NCI-H510A (cell line): ENCODE results near the gene METTL13.

Experiments used
- DNase-seq: peaks from one replicate; lab custom pipeline; 2025; lab: John Stamatoyannopoulos, UW

Gene METTL13

DNA sequence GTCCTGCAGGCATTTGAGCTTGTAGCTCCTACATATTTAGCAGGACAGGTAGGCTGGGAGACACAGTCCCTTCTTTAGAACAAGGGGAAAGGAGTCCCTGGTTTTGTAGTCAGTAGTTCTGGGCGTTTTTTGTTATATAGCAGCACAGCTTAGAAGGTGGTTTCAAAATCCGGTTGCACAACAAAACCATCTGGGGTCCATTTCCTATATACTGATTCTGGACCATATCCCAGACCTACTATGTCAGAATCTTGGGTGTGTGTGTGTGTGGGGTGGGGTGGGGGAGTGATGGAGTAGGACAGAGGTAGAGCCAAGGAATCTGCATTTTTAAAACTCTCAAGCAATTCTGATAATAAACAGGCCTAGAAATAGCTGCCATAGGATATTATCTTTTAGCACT lies 21.6 kb downstream of the METTL13 start:
- no peak for DNase-seq

DNA sequence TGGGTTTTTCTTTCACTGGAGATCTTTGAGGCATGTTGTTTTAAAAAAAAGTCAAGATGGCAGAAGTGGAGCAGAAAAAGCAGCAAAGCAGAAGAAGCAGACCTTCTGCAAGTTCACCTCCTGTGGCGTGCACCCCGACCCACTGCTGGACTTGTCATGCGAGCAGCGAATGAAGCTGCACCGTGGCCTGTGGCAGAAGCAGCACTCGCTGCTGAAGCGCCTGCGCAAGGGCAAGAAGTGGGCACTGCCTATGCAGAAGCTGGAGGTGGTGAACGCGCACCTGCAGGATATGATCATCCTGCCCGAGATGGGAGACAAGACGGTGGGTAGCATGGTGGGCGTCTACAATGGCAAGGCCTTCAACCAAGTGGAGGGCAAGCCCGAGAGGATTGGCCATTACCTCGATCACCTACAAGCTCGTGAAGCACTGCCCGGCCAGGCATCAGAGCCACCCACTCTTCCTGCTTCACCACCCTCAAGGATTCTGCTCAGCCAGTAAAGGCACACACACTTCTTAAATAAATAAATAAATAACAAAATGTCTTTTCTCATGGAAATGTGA lies 22.1 kb downstream of the METTL13 start:
- DNase-seq = no peak

DNA sequence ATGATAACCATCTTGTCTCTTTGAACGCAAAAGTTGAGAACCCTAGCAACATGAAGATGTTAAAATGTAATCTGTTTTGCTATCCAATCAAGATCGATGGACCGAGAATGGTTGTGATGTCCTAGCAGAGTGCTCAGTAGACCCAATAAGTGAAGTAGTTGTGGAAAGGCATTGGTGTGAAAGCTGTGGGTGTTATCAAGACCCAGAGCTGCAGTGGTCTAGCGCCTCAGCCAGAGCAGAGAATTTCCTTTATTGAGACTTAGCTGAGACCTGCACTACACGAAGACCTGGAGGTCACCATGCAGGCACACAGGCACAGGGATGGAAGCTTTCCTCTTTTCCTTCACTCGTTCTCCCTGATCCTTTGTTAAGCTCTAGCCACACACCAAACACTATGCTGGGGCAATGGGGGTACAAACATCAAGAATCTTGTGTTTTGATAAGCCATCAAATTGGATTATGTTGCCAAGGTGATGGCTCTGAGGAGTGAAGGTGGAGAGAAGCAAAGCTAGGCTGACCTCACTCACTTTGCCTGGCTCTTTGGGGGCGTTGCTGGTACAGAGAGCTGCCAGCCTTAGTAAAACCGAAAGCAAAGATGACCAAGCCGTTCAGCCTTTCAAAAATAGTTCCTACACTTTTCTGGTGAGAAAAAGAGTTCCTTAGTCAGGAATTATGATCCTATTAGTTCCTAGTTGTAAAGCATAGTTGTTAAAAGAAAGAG lies 24.1 kb downstream of the METTL13 start:
- DNase-seq = no peak

DNA sequence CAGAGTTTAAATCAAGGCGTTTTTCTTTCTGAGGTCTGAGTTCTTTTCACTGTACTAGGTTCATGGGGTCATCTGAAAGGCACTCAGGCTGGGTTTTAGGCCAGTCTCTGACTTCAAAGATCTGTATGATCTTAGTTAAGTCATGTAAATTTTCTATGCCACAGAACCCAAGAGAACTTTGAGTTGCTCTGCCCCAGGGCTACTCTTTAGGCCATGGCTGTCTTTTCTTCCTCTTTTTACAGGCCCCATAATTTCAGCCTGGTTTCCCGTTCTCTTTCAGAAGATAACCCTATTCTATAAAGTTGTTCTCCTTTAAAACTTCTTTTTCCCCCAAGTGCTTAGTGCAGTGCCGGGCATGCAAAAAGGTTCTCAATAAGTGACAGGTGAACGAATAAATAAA lies 26.1 kb downstream of the METTL13 start:
- DNase-seq = no peak

DNA sequence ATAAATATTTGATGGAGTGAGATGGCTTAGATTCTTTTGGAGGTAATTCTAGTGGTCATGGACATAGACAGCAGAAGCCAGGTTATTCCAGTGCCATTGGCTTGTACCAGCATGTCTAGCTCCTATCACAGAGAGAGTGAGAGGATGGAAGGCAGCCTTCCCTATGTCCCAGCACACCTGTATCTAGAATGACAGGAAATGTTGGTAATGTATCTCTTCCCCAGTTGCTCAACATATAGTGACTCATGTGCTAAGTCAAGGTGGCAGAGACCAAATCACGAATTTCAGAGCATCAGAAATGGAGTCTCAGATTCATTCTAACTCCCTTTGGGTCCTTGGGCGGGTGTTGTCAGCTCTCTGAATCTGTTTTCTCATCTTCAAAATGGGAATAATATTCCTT lies 28.4 kb downstream of the METTL13 start:
- no peak for DNase-seq

DNA sequence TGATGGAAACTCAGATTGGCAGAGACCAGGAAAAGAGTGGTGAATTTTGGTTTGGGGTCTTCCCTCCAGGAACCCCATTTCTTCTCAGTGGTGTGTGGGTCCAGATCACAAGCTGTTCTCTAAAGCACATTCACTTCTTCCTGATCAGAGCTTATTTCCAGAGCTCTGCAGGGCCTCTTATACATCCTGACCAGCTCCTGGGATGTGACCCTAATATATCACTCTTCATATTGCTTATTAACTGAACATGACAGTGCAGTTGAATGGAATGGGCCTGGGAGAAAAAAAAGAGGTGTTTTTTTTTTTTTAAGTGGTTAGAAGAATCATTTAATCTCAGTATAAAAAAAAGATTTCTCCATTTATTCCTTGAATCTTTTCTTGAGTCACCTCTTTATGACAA lies 30.2 kb downstream of the METTL13 start:
- DNase-seq = no peak

DNA sequence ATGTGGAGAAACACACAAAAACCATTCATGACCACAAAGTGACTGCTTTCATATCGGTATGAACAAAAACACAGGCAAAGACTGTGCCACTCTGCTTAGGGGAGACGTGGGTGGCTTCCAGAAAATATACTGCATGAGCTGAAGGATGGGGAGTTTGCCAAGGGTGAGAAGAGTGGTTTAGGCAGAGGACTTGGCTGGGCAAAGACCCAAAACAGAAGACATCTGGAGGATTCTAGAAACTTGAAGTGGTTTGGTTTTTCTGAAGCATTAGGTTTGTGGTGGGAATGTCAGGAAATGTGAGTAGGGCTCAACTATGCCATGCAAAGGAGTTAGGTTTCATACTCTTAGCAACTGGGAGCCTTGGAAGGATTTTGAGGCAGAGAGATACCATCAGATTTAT lies 33.2 kb downstream of the METTL13 start:
- no peak for DNase-seq

DNA sequence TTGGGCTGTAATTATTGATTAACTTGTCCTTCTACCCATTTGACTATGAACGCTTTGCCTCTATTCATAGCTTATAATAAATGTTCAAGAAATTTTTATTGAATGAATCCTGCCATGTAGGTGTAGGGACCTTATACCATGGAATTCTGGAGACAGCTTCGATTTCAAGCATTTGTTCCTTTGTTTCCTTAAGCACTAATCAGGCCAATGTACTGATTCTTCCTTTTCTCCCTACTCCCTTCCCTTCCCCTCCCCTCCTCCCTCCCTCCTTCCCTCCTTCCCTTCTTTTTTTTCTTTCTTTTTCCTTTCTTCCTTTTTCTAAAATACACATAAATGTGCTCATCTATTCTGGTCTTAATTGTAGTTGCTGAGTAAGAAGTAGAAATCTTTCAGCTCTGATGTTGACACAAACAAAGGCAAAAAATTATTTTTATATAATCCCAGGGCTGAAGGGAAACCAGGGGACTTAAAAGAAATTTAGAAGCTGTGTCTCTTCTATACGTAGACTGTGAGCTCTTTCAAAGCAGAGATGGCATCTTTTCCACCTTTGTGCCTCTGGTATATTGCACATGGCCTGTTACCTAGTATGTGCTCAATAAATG lies 34.9 kb downstream of the METTL13 start:
- no peak for DNase-seq

DNA sequence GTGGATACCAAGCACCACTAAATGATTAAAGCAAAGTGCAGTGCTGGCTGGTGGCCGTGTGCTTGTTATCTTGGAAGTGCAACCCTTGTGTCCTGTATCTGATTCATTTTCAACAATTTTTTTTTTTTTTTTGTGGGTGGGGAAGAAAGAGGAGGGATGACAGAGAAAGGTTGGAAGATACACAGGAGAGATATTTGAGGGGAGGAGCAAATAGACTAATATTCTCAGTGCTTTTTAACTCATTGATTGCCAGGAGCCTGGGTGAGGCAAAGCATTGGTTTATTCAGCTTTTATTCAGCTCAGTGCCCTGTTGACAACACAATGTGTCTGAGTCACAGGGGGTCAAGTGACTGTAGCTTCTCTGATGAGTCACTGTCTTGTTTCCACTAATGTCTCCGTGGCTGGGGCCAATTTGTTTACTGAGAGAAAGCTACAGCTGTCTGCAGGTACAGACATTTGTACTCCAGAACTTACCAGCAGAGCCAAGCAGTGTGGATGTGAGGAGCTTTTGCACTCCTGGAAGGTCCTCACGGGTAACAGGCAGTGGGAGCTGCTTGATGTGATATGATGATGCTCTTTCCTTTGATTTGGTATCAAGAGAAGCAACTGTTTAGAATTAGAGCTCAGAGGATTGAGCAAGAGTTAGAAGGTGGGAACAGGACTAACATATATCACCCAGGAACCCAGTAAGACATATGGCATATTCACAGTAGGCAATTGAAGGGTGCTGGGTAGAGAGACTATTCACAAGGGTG lies 36.2 kb downstream of the METTL13 start:
- DNase-seq = peak; percentile 14

DNA sequence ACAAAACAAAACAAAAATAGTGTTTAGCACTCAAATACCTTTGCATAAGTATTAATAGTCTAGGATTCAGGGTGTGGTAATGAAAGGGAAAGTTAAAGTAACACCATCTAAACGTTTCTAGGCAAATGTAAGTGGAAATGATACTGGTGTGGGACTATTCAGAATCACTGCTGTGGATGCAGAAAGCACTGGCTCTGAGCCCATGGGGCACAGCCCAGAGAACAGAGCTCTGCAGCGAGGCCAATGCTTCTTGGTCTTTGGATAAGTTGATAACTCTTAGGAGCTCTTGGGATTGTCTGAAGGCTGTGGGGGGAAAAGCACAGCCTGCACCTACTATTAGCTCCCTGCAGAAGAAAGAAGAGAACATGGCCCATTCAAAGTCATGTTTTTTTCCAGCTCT lies 38.5 kb downstream of the METTL13 start:
- DNase-seq = no peak

DNA sequence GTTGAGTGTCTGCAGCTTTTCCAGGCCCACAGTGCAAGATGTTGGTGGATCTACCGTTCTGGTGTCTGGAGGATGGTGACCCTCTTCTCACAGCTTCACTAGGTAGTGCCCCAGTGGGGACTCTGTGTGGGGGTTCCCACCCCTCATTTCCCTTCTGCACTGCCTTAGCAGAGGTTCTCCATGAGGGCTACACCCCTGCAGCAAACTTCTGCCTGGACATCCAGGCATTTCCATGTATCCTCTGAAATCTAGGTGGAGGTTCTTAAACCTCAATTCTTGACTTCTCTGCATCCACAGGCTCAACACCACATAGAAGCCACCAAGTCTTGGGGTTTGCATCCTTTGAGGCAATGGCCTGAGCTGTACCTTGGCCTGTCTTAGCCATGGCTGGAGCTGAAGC lies 45.5 kb downstream of the METTL13 start:
- no peak for DNase-seq

DNA sequence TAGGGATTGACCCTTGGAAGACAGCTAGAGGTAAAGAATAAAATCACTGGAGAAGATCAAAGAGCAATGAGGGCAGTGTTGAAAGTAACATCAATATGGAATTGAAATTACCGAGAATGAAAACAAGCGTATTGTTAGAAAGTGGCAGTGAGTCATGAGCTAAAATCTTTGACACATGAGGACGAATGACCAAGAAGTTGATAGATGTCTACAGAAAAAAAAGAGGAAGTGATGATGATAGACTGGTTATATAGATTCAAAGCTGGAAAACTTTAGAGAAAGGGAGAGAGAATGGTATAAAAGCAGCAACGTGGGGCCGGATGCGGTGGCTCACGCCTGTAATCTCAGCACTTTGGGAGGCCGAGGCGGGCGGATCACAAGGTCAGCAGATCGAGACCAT lies 47.3 kb downstream of the METTL13 start:
- DNase-seq = no peak

DNA sequence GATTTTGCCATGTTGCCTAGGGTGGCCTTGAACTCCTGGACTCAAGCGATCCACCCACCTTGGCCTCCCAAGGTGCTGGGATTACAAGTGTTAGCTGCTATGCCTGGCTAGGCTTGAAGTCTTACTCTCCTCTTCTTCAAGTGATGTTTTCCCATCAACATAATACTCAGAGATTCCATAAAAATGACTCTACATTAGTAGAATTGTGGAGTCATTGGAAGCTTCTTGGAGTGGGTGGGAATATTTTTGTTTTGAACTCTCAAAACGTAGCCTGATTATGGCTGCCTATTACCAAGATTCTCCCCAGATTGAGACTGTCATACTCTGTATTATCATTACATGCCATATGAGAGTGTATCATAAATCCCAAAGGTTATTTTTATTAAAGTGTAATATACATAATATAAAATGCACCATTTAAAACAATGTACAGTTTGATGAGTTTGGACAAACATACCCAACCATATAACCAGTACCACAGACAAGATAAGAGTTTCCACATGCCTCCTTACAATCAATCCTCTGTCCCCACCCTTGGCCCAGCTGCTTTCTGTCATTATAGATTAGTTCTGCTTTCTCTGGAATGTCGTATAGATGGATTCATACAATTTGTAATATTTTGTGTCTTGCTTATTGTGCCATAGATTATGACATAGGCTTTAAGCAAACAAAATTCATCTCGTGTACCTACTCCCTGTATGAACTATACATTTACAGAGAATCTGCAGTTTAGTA lies 51.8 kb downstream of the METTL13 start:
- DNase-seq = no peak

DNA sequence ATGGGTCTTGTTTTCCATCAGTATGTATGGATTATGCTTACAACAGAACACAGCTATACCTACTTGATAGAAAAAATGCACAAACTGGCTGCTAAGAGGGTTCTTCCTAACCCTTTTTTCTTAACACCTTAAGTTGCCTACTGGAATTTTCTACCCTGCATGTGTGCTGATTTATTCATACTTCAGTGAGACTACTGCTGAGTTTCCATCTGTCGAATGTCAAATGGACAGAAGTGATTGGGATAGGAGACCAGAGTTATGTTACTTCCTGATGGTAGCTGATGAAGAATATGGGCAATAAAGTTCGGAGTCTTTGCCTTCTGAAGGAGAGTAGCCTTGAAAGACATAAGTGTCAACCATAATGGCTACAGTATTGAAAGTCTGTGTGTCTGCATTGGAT lies 53.4 kb downstream of the METTL13 start:
- no peak for DNase-seq

DNA sequence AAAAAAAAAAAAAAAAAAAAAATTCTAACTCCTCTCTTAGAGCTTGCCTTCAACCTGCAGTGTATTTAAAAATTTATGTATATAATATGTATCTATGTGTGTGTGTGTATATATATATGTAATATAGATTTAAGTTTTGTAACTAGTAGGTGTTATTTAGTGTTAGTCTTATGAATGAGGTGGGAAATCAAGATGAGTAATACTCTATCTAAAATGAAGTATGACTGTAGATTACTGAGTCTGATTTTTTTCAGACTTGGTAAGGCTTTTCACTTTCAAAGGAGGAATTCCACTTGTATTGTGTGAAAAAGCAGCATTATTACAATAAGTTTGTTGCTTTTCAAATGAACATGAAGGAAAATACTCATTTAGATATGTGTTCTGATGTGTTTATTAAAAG lies 54.4 kb downstream of the METTL13 start:
- DNase-seq = no peak

DNA sequence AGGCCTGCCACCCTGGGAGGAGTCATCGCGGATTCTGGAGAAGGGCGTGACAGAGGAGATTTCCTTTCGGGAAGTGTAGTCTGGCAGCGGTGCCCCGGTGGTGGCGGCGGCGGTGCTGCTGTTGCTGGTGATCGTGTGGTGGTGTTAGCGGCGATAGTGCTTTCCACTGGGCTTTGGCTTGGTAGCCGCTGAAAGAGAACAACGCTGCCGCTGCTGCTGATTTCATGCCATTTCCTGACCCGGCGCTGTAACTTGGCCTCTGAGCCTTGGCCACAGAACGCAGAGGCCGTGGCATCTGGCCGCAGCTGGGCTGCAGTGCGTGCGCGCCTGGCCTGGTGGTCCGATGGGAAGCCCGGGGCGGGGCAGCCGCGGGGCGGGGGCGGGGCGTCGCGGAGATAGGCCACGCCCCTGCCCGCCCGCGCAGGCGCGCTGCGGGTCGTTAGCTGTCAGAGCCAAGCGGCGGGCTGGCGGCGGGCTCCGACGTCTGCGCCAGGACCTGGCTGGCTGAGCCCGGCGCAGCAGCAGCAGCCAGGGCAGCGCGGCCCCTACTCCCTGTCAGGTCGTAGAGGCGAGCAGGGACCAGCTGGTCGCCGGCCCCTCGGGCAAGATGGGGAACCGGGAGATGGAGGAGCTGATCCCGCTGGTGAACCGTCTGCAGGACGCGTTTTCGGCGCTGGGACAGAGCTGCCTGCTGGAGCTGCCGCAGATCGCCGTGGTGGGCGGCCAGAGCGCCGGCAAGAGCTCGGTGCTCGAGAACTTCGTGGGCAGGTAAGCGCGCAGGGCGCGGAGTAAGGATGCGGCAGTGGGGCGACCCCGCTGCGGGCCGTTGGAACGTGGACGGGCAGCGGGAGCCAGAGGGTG lies 59.8 kb downstream of the METTL13 start, which contains the start of gene DNM3:
DNM3 (plus strand) TSS at position 449 of the 861 bp plus-strand sequence; CDS start at position 608, 159 bp downstream.
- peak; percentile 53 for DNase-seq

DNA sequence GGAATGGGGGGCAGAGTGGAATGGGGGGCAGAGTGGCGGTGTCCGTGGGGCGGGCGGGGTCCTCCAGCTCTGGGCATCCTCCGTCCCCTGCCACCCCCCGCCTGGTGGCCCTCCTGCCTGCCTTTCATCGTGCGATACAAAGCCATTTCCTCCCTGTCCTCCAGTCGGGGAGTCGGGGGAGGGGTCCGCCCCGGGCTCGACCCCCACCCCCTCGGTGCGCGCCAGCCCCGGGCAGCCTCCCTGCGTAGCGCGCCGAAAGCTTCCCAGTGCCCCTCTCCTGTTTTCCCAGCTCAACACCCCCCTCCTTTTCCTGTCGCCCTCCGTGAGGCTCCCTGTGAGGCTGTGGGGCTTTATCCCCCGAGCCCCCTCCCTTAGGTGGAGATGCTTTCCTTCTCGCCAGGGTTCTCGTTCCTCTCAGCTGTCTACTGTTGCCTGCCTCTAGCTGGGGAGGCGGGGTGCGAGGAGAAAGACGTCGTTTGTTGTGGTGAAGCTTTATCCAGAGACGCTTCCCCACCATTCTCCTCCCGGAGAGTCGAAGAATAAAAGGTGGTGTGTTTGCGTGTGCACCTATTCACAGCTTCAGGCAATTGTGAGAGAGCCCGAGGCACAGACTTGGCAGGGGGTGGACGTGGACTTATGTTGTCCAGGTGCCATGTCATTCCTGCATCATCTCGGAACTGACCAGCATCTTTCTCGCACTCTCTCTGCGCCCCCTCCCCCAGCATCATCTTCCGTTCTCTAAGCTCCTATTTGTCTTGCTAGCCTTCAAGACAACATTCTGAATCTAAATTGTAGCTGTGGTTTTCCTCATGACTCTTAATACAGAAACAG lies 60.7 kb downstream of the METTL13 start:
- DNase-seq = no peak

DNA sequence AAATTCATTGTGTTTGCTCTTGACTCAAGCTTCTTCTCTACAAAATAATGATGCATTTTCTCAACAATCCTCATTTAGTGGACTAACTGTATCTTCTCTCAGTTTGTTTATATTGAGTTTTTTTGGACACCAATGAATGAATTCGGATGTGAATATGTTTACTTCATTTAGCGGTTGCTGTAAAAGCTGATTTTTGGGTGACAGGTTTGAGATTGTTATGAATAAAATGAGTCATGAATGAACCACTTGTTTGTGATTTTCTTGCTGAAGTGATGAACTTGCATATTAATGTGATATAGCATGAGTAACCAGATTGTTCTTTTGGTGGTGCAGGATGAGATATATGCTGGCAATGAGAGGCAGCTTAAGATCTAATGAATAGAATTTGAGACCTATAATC lies 62.9 kb downstream of the METTL13 start:
- DNase-seq = no peak

DNA sequence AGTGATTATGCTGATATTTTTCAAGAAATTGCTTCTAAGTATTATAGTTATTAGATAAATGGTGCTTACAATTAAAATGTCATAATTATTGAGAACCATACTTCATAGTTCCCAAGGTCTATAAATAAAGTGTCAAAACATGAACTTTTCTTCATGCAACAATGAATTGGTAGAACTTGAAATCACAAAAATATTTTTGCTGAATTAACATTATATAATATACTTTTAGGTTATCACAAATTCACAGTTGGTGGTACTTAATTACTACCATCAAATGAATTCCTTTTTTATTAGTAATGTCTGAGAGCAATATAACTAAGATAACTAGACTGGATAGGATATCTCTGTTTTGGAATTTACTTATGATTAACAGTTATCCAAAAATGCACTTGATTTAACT lies 64.5 kb downstream of the METTL13 start:
- no peak for DNase-seq
